ENCODE results near the gene SLC25A51. TPM values are rescaled to one million over a fixed set of nuclear protein-coding genes. Genes with fewer than 3 reads are reported as not detected.

The SLC25A51 gene
- total and polyA plus RNA-seq, 12 donors, result 7.0 to 26.5 (median 19.9) TPM

DNA sequence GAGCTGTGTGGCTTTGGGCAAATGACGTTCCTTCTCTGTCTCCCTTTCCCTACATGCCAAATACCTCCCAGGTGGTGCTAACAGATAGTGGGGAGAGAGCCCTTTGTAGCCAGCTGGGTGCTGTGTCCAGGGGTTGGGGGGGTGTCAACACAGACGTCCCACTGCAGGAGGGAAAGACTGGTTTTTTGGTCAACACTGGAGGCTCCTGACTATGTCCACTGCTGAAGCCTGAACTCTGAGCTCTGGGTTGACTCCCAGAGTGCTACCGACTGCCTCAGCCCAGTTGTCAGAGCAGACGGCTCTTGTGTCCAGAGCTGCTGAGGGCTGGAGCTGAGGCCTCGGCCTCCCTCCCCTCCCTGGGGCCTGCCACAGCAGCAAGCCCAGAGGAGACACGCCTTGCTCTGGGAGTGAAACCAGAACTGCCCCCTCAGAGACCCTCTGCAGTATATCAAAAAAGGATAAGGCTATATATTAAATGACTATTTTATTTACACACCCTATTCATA, 14.8 kb upstream of the SLC25A51 start:
- no peak for DNase-seq
- WGBS, 2 donors, result 82 to 86% methylated on average over 6 of the region's 6 CpGs
- peaks cover 0 to 18% (median 0%) of the 10 kb centered on the region in 9 donors for H3K36me3 ChIP-seq
- TF ChIP-seq, protein P1, sequence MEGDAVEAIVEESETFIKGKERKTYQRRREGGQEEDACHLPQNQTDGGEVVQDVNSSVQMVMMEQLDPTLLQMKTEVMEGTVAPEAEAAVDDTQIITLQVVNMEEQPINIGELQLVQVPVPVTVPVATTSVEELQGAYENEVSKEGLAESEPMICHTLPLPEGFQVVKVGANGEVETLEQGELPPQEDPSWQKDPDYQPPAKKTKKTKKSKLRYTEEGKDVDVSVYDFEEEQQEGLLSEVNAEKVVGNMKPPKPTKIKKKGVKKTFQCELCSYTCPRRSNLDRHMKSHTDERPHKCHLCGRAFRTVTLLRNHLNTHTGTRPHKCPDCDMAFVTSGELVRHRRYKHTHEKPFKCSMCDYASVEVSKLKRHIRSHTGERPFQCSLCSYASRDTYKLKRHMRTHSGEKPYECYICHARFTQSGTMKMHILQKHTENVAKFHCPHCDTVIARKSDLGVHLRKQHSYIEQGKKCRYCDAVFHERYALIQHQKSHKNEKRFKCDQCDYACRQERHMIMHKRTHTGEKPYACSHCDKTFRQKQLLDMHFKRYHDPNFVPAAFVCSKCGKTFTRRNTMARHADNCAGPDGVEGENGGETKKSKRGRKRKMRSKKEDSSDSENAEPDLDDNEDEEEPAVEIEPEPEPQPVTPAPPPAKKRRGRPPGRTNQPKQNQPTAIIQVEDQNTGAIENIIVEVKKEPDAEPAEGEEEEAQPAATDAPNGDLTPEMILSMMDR (IDR thresholded peaks at IDR 0.05), result no peak
- H3K9me3 ChIP-seq, result no peaks in the 10 kb centered on the region
- H3K27ac ChIP-seq, result no peak overlapping the region
- ATAC-seq, result no peak
- intact Hi-C loops (cut with DNase I), result loop anchor here in 7 of 10 donors (2.0 to 10.0 kb wide), 11 partner anchors 20 to 476 kb away; partner anchors contain the start of genes SHB (in 4 of the 7) and ALDH1B1 (in 1 of the 7)
- H3K27me3 ChIP-seq, result no peaks in the 10 kb centered on the region
- no peak overlapping the region for H3K4me3 ChIP-seq
- peaks cover 11 to 73% (median 36%) of the 10 kb centered on the region in 9 donors for H3K4me1 ChIP-seq

DNA sequence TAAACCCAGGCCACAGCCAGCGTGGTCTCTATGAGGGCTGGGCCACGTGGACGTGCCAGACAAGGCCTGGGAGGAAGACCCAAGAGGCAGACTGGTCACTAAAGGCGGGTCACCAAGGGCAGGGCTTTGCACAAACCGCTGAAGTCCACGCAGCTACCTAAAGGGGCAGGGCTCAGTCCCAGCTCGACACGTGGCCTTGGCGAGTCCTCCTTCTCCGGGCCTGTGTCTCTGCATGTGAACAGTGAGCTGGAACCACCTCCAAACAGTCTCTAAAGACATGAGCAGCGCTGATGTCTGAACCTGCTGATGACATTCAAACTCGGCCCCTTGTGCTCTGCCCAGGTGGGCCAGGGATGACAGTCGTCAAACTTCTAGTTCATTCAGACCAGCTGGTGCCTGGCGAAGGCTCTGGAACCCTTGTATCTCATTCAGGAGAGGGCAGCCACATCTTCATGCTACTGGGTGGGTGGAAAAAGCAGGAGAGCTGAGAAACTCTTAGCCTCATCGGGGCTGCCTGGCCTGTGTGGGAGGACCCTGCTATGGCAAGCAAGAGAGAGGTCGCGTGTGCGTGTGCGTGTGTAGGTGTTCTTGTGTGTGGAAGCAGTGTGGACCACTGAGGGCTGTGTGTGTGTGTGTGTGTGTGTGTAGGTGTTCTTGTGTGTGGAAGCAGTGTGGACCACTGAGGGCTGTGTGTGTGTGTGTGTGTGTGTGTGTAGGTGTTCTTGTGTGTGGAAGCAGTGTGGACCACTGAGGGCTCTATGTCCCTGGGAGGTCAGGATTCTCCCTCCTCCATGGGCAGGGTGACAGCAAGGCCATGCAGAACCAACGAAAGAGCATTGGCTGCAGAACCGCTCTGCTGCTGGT, 14.1 kb upstream of the SLC25A51 start:
- WGBS, 2 donors, result 75 to 76% methylated on average over 21 of the region's 21 CpGs
- TF ChIP-seq, protein P1 (IDR thresholded peaks at IDR 0.05), result no peak
- ATAC-seq (peak in 4 of 8 donors; percentile 1 to 38 (median 22)), DNase-seq (no peak)
- peaks cover 0 to 18% (median 0%) of the 10 kb centered on the region in 9 donors for H3K36me3 ChIP-seq
- no peak overlapping the region for H3K4me3 ChIP-seq
- intact Hi-C loops (cut with DNase I), result loop anchor here in 8 of 10 donors (1.0 to 10.0 kb wide), 14 partner anchors 21 to 477 kb away; partner anchors contain the start of genes SHB (in 5 of the 8) and ALDH1B1 (in 1 of the 8)
- no peaks in the 10 kb centered on the region for H3K27me3 ChIP-seq
- H3K4me1 ChIP-seq, result peaks cover 11 to 72% (median 37%) of the 10 kb centered on the region in 9 donors
- peak overlapping the region; percentile 48 to 86 (median 76) for H3K27ac ChIP-seq
- no peaks in the 10 kb centered on the region for H3K9me3 ChIP-seq

DNA sequence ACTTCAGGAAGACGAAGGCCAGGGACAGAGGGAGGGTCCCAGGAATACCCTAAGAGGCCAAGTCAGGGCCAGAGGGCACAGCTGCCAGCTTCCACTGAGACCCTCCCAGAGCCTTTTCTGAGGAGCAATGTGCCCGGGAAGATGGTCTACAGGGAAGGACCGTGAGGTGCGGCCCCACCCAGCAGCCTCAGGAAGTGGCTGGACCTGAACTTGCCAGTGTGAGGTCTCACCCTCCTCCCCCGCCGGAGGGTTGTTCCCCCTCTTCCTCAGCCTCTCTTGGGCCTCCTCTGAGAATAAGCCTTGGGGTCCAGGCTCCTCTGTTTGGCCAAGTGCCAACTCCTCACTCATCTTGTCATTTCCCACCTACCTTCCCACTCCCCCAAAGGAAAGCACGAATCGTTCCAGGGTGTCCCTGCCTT, 13.4 kb upstream of the SLC25A51 start:
- intact Hi-C loops (cut with DNase I), result loop anchor here in 8 of 10 donors (1.0 to 10.0 kb wide), 13 partner anchors 70 to 477 kb away; partner anchors contain the start of genes SHB (in 5 of the 8) and ALDH1B1 (in 1 of the 8)
- Histone ChIP-seq H3K4me3 (no peak overlapping the region), H3K36me3 (peaks cover 0 to 18% (median 0%) of the 10 kb centered on the region in 9 donors), H3K4me1 (peaks cover 6 to 65% (median 34%) of the 10 kb centered on the region in 9 donors), H3K27ac (peak overlapping the region; percentile 48 to 86 (median 76)), H3K27me3 (no peaks in the 10 kb centered on the region), H3K9me3 (no peaks in the 10 kb centered on the region)
- DNase-seq (no peak), ATAC-seq (peak in 5 of 8 donors; percentile 3 to 14 (median 13))
- TF ChIP-seq, protein P1 (IDR thresholded peaks at IDR 0.05), result no peak
- WGBS, 2 donors, result 51 to 60% methylated on average over 8 of the region's 8 CpGs
